ENCODE data around the gene DDR2.

Gene DDR2

GRCh38 chr1:162674034-162674608 is 41.9 kb downstream of the DDR2 start:
- DNase-seq = no peak

- DNase-seq = no peak
Observed at GRCh38 chr1:162676087-162676486, 43.8 kb downstream of the DDR2 start.

GRCh38 chr1:162676750-162677149 is 44.5 kb downstream of the DDR2 start:
- no peak for DNase-seq

- no peak for DNase-seq
Observed at GRCh38 chr1:162677607-162678371, 45.5 kb downstream of the DDR2 start.

GRCh38 chr1:162678439-162678838 is 46.2 kb downstream of the DDR2 start:
- DNase-seq = no peak

- DNase-seq = no peak
Observed at GRCh38 chr1:162679298-162679697, 47.0 kb downstream of the DDR2 start.

GRCh38 chr1:162680419-162681121 is 48.3 kb downstream of the DDR2 start:
- no peak for DNase-seq

GRCh38 chr1:162681122-162681436 is 48.8 kb downstream of the DDR2 start:
- DNase-seq = no peak

- DNase-seq = no peak
Observed at GRCh38 chr1:162682013-162682419, 49.8 kb downstream of the DDR2 start.

GRCh38 chr1:162687870-162688269 is 55.6 kb downstream of the DDR2 start:
- no peak for DNase-seq

- no peak for DNase-seq
Observed at GRCh38 chr1:162688521-162688920, 56.3 kb downstream of the DDR2 start.

GRCh38 chr1:162688931-162689330 is 56.7 kb downstream of the DDR2 start:
- no peak for DNase-seq

GRCh38 chr1:162689745-162690671 is 57.7 kb downstream of the DDR2 start:
- no peak for DNase-seq

GRCh38 chr1:162690672-162691434 is 58.6 kb downstream of the DDR2 start:
- no peak for DNase-seq

- DNase-seq = no peak
Observed at GRCh38 chr1:162691999-162692575, 59.8 kb downstream of the DDR2 start.

- no peak for DNase-seq
Observed at GRCh38 chr1:162694911-162695310, 62.6 kb downstream of the DDR2 start.

- no peak for DNase-seq
Observed at GRCh38 chr1:162695687-162696086, 63.4 kb downstream of the DDR2 start.

GRCh38 chr1:162696286-162696862 is 64.1 kb downstream of the DDR2 start:
- DNase-seq = peak; percentile 90

GRCh38 chr1:162697140-162697895 is 65.1 kb downstream of the DDR2 start:
- no peak for DNase-seq

- no peak for DNase-seq
Observed at GRCh38 chr1:162699366-162699765, 67.1 kb downstream of the DDR2 start.

GRCh38 chr1:162700131-162700530 is 67.9 kb downstream of the DDR2 start:
- no peak for DNase-seq
